OCI-LY3 (cell line): Measurements from ENCODE around the gene STK32C.

Experiments used
- CTCF ChIP-seq: fragments of 200-600, 300-600 bp; sonication (generic); IDR thresholded peaks from 2 replicates; pipeline ENCODE4 v1.5.1; 2014; ENCODE audit warnings: antibody characterized with exemption, low read length, low read depth
- EZH2phosphoT487 ChIP-seq: fragments of 200-600 bp; shearing (Covaris generic); IDR thresholded peaks from 2 replicates; pipeline ENCODE4 v1.6.1; 2018; ENCODE audit warnings: antibody characterized with exemption, mixed run types, low read depth

- TF ChIP-seq CTCF = no peak
- no peak for TF ChIP-seq EZH2phosphoT487
Measured at GRCh38 chr10:132176623-132177500, 130.9 kb downstream of the STK32C start.
